ENCODE data around the gene ADAMTS14. TPM values are rescaled to one million over a fixed set of nuclear protein-coding genes. Genes with fewer than 3 reads are reported as not detected.

ADAMTS14 gene
- total RNA-seq, 2 donors from 2014 or later, result 0.33 TPM; not detected in 1

GRCh38 chr10:70657041-70657440 lies 15.3 kb upstream of the ADAMTS14 start:
- intact Hi-C loops (cut with DNase I), result no loop called here
- ATAC-seq (no peak), DNase-seq (no peak)
- no peaks in the 10 kb centered on the region for H3K27me3 ChIP-seq
- no peaks in the 10 kb centered on the region for H3K4me1 ChIP-seq
- WGBS, 2 donors, result 76 to 84% methylated on average over 6 of the region's 6 CpGs
- TF ChIP-seq POLR2A (IDR thresholded peaks at IDR 0.05) (no peak), CTCF (IDR thresholded peaks at IDR 0.05) (no peak)
- no peaks in the 10 kb centered on the region for H3K36me3 ChIP-seq (replicated peaks in 1 of 2; ENCODE audit: insufficient read depth in 1 of 2, low read depth in 2 of 2)
- no peak overlapping the region for H3K4me3 ChIP-seq
- H3K9me3 ChIP-seq, result no peaks in the 10 kb centered on the region
- H3K27ac ChIP-seq, result no peak overlapping the region

GRCh38 chr10:70658582-70659136 lies 13.6 kb upstream of the ADAMTS14 start:
- Histone ChIP-seq H3K36me3 (replicated peaks in 1 of 2; ENCODE audit: insufficient read depth in 1 of 2, low read depth in 2 of 2) (no peaks in the 10 kb centered on the region), H3K4me1 (no peaks in the 10 kb centered on the region), H3K9me3 (no peaks in the 10 kb centered on the region), H3K4me3 (no peak overlapping the region), H3K27me3 (no peaks in the 10 kb centered on the region), H3K27ac (no peak overlapping the region)
- DNase-seq (no peak), ATAC-seq (no peak)
- 48 to 75% methylated on average over 1 of the region's 1 CpG for WGBS, 2 donors
- TF ChIP-seq POLR2A (IDR thresholded peaks at IDR 0.05) (no peak), CTCF (IDR thresholded peaks at IDR 0.05) (no peak)
- intact Hi-C loops (cut with DNase I), result no loop called here

- Histone ChIP-seq H3K27ac (no peak overlapping the region), H3K36me3 (replicated peaks in 1 of 2; ENCODE audit: insufficient read depth in 1 of 2, low read depth in 2 of 2) (no peaks in the 10 kb centered on the region), H3K9me3 (no peaks in the 10 kb centered on the region), H3K4me1 (no peaks in the 10 kb centered on the region), H3K27me3 (no peaks in the 10 kb centered on the region), H3K4me3 (no peak overlapping the region)
- TF ChIP-seq CTCF (IDR thresholded peaks at IDR 0.05) (no peak), POLR2A (IDR thresholded peaks at IDR 0.05) (no peak)
- DNase-seq (no peak), ATAC-seq (no peak)
- intact Hi-C loops (cut with DNase I), result no loop called here
- 38 to 52% methylated on average over 1 of the region's 1 CpG for WGBS, 2 donors
Observed at GRCh38 chr10:70659306-70659705, 13.0 kb upstream of the ADAMTS14 start.

GRCh38 chr10:70660722-70661121 lies 11.6 kb upstream of the ADAMTS14 start:
- no peak overlapping the region for H3K4me3 ChIP-seq
- ATAC-seq, result no peak
- H3K27me3 ChIP-seq, result no peaks in the 10 kb centered on the region
- H3K9me3 ChIP-seq, result no peaks in the 10 kb centered on the region
- TF ChIP-seq CTCF (IDR thresholded peaks at IDR 0.05) (no peak), POLR2A (IDR thresholded peaks at IDR 0.05) (no peak)
- no peaks in the 10 kb centered on the region for H3K36me3 ChIP-seq (replicated peaks in 1 of 2; ENCODE audit: insufficient read depth in 1 of 2, low read depth in 2 of 2)
- intact Hi-C loops (cut with DNase I), result no loop called here
- DNase-seq, result no peak
- no peak overlapping the region for H3K27ac ChIP-seq
- 71 to 82% methylated on average over 4 of the region's 4 CpGs for WGBS, 2 donors
- no peaks in the 10 kb centered on the region for H3K4me1 ChIP-seq

GRCh38 chr10:70661623-70662361 lies 10.5 kb upstream of the ADAMTS14 start:
- intact Hi-C loops (cut with DNase I), result no loop called here
- Histone ChIP-seq H3K9me3 (no peaks in the 10 kb centered on the region), H3K27ac (no peak overlapping the region), H3K4me1 (no peaks in the 10 kb centered on the region), H3K36me3 (replicated peaks in 1 of 2; ENCODE audit: insufficient read depth in 1 of 2, low read depth in 2 of 2) (no peaks in the 10 kb centered on the region), H3K4me3 (no peak overlapping the region), H3K27me3 (no peaks in the 10 kb centered on the region)
- ATAC-seq, result no peak
- TF ChIP-seq CTCF (IDR thresholded peaks at IDR 0.05) (no peak), POLR2A (IDR thresholded peaks at IDR 0.05) (no peak)
- no peak for DNase-seq
- WGBS, 2 donors, result 57 to 58% methylated on average over 11 of the region's 11 CpGs

Data from body of pancreas (tissue), 4 donors.